WTC11 (cell line): Measurements from ENCODE around the gene FSD1L. TPM values are rescaled to one million over a fixed set of nuclear protein-coding genes. Genes with fewer than 3 reads are reported as not detected.
"Not testable (repeated sequence)": the region's sequence is repeated elsewhere in the genome, so short reads cannot be mapped to it uniquely, and the experiment has no call there.

Source experiments
- ATAC-seq: fragments of 200-7000 bp; cut with Tn5 transposase; 2 replicates; pipeline ENCODE4 v1.10.0; 2021; ENCODE audit warnings: mild to moderate bottlenecking, moderate library complexity
- CTCF ChIA-PET: fragments of 300-600 bp; sonication (Branson Sonifier 250); formaldehyde crosslinking; loops from one replicate; lab custom pipeline; 2021; ENCODE audit warnings: antibody characterized with exemption; lab: Charles Lee
- POLR2A ChIA-PET: fragments of 350-600 bp; sonication (Branson Sonifier 250); formaldehyde crosslinking; loops from one replicate; lab custom pipeline; 2021; ENCODE audit warnings: antibody characterized with exemption; lab: Charles Lee
- DNase-seq: peaks from one replicate; pipeline ENCODE4 v3.0.0; 2021; ENCODE audit warnings: low spot score
- H3K27ac Mint-ChIP-seq: 2 replicates; pipeline ENCODE4 v1.8.0; 2021; ENCODE audit warnings: mixed read lengths
- H3K27me3 Mint-ChIP-seq: 2 replicates; pipeline ENCODE4 v1.8.0; 2021; ENCODE audit warnings: low read depth, mild to moderate bottlenecking, moderate library complexity, mixed read lengths
- H3K36me3 Mint-ChIP-seq: 2 replicates; pipeline ENCODE4 v1.8.0; 2021; ENCODE audit warnings: mixed read lengths
- H3K4me1 Mint-ChIP-seq: 2 replicates; pipeline ENCODE4 v1.8.0; 2022; ENCODE audit warnings: mixed read lengths
- H3K4me3 Mint-ChIP-seq: 2 replicates; pipeline ENCODE4 v1.8.0; 2021; ENCODE audit warnings: mild to moderate bottlenecking, moderate library complexity, mixed read lengths
- H3K9me3 Mint-ChIP-seq: 2 replicates; pipeline ENCODE4 v1.8.0; 2021; ENCODE audit warnings: mixed read lengths
- AFF4 ChIP-seq: sonication (generic); formaldehyde crosslinking; IDR thresholded peaks from 2 replicates; pipeline ENCODE4 v1.8.1; 2023; ENCODE audit warnings: mild to moderate bottlenecking, missing genetic modification reagents, borderline replicate concordance
- ATF1 ChIP-seq: sonication (generic); formaldehyde crosslinking; IDR thresholded peaks from 2 replicates; pipeline ENCODE4 v1.8.1; 2023; ENCODE audit warnings: mild to moderate bottlenecking, moderate library complexity, missing genetic modification reagents
- CBFB ChIP-seq: sonication (generic); formaldehyde crosslinking; IDR thresholded peaks from 2 replicates; pipeline ENCODE4 v1.8.1; 2022; ENCODE audit warnings: mild to moderate bottlenecking, low read depth, missing genetic modification reagents
- CREB1 ChIP-seq: sonication (generic); formaldehyde crosslinking; IDR thresholded peaks from 2 replicates; pipeline ENCODE4 v1.8.0; 2023; ENCODE audit warnings: mild to moderate bottlenecking, missing genetic modification reagents
- FOXJ3 ChIP-seq: sonication (generic); formaldehyde crosslinking; IDR thresholded peaks from 2 replicates; pipeline ENCODE4 v1.9.0; 2021; ENCODE audit warnings: missing genetic modification reagents, mild to moderate bottlenecking, borderline replicate concordance
- IRF2 ChIP-seq: sonication (generic); formaldehyde crosslinking; IDR thresholded peaks from 2 replicates; pipeline ENCODE4 v1.8.0; 2022; ENCODE audit warnings: low read depth, missing genetic modification reagents, borderline replicate concordance
- JAZF1 ChIP-seq: fragments of 250-450 bp; sonication (Bioruptor Pico); IDR thresholded peaks from 2 replicates; pipeline ENCODE4 v1.9.0; 2021; ENCODE audit warnings: moderate library complexity, mild to moderate bottlenecking, inconsistent platforms
- NFATC4 ChIP-seq: fragments of 250-450 bp; sonication (Bioruptor Pico); IDR thresholded peaks from 2 replicates; pipeline ENCODE4 v1.9.0; 2021; ENCODE audit warnings: mild to moderate bottlenecking
- PREB ChIP-seq: sonication (generic); formaldehyde crosslinking; IDR thresholded peaks from 2 replicates; pipeline ENCODE4 v1.8.1; 2022; ENCODE audit warnings: mild to moderate bottlenecking, missing genetic modification reagents, moderate library complexity, borderline replicate concordance
- PRRX2 ChIP-seq: fragments of 250-450 bp; sonication (Bioruptor Pico); IDR thresholded peaks from 2 replicates; pipeline ENCODE4 v1.8.0; 2021; ENCODE audit warnings: mild to moderate bottlenecking
- SOX15 ChIP-seq: fragments of 250-450 bp; sonication (Bioruptor Pico); IDR thresholded peaks from 2 replicates; pipeline ENCODE4 v1.9.0; 2021; ENCODE audit warnings: mild to moderate bottlenecking
- USF1 ChIP-seq: sonication (generic); formaldehyde crosslinking; IDR thresholded peaks from 2 replicates; pipeline ENCODE4 v1.8.0; 2022; ENCODE audit warnings: mild to moderate bottlenecking, missing genetic modification reagents
- ZBTB21 ChIP-seq: sonication (generic); formaldehyde crosslinking; IDR thresholded peaks from 2 replicates; pipeline ENCODE4 v1.8.1; 2023; ENCODE audit warnings: mild to moderate bottlenecking, missing genetic modification reagents, borderline replicate concordance
- ZNF671 ChIP-seq: fragments of 250-450 bp; sonication (Bioruptor Pico); IDR thresholded peaks from 2 replicates; pipeline ENCODE4 v1.8.0; 2021; ENCODE audit warnings: mild to moderate bottlenecking
- total RNA-seq: library from RNA; stranded (reverse); gene quantifications from 3 replicates; pipeline ENCODE4 v1.2.3, GENCODE V29; 2021
- TF ChIP-seq, protein P1 (sequence below): fragments of 250-450 bp; sonication (Bioruptor Pico); IDR thresholded peaks from 2 replicates; pipeline ENCODE4 v2.1.2; 2022; ENCODE audit warnings: mild to moderate bottlenecking, moderate library complexity

FSD1L gene
- total RNA-seq, 1 experiment from 2014 or later: 5.3 TPM

GRCh38 chr9:105520992-105521391 lies 73.2 kb downstream of the FSD1L start:
- H3K4me1 Mint-ChIP-seq, H3K4me3 Mint-ChIP-seq, H3K27me3 Mint-ChIP-seq, DNase-seq, POLR2A ChIA-PET, CTCF ChIA-PET, H3K27ac Mint-ChIP-seq, ATAC-seq: not testable (repeated sequence)
- Mint-ChIP-seq H3K9me3 (peaks cover 21% of the 10 kb centered on the region), H3K36me3 (peaks cover 40% of the 10 kb centered on the region)

DNA sequence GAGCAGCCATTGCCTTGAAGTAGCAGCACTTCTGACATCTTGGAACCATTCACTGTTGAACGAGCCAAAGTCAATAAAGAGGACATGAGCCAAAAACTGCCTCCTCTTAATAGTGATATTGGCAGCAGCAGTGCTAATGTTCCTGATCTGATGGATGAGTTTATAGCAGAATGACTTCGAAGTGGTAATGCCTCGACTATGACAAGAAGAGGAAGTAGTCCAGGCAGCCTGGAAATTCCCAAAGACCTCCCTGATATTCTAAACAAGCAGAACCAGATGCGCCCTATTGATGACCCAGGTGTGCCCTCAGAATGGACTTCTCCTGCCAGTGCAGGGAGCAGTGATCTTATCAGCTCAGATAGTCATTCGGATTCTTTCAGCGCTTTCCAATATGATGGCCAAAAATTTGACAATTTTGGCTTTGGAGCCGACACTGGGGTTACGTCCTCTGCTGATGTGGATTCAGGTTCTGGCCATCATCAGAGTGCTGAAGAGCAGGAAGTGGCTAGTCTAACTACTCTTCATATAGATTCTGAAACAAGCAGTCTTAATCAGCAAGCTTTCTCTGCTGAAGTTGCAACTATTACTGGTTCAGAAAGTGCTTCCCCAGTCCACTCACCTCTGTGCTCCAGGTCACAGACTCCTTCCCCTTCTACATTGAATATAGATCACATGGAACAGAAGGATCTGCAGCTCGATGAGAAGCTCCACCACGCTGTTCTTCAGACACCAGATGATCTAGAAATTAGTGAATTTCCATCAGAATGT lies 75.0 kb downstream of the FSD1L start:
- DNase-seq, H3K27ac Mint-ChIP-seq, H3K4me1 Mint-ChIP-seq, CTCF ChIA-PET, H3K4me3 Mint-ChIP-seq, H3K27me3 Mint-ChIP-seq, ATAC-seq, POLR2A ChIA-PET: not testable (repeated sequence)
- peaks cover 33% of the 10 kb centered on the region for H3K36me3 Mint-ChIP-seq
- peaks cover 22% of the 10 kb centered on the region for H3K9me3 Mint-ChIP-seq

DNA sequence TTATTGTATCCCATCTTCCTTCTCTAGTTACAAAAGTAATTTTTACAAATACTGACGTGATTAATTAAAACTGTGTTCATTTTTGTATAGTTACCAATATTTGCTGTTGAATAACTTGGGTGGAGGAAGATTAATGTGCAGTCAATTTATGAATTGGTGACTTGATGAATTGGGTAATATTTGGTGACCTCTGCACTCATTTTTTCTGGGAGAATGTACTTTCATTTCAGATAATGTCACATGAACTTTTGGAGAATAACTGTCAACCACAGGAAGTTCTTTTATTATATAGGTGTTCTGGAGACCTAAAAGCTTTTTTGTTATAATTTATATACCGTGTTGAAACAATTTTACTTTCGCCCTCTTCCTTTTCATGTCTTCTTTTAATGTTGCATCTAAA lies 83.7 kb downstream of the FSD1L start:
- CTCF ChIA-PET: no interaction called here
- DNase-seq: no peak
- peaks cover 17% of the 10 kb centered on the region for H3K36me3 Mint-ChIP-seq

DNA sequence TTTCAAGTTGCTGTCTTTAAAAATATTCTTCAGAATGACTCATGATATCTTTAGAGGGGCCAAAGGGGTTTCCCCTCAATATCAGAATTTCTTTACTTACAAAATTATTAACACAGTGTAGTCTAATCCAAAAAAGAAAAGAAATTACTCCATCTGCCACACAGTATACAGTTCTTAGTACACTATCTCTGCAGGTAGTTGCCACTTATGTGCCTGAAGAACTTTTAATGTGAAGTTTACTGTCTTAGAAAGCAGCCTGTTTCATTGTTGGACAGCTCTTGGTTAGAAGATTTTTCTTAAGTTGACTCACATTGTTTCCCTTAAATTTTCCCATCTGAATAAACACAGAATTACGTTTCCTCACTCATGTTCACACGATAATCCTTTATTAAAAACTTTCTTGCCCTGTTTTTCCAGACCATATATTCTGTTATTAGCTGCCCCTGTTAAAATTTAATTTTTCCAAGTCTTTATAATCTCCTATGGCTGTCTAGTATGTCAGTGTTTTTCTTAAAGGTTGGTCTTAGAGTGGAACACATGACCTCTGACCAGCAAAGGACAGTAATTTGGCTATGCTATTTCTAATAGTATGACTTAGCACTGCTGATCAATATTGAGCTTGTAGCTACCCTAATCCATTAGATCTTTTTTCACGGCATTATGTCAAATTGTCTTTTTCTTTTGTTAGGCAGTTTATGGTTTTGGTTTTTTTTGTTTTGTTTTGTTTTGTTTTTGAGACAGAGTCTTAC lies 88.3 kb downstream of the FSD1L start:
- H3K36me3 Mint-ChIP-seq: no peaks in the 10 kb centered on the region
- no peak overlapping the region for H3K27ac Mint-ChIP-seq
- no peak overlapping the region for H3K4me3 Mint-ChIP-seq
- POLR2A ChIA-PET: no interaction called here
- TF ChIP-seq ATF1 (no peak), IRF2 (CRISPR knock-in tag) (no peak), CBFB (CRISPR knock-in tag) (no peak), PREB (CRISPR knock-in tag) (no peak), FOXJ3 (CRISPR knock-in tag) (no peak), USF1 (CRISPR knock-in tag) (no peak), JAZF1 (CRISPR knock-in tag) (no peak)
- TF ChIP-seq, protein P1, sequence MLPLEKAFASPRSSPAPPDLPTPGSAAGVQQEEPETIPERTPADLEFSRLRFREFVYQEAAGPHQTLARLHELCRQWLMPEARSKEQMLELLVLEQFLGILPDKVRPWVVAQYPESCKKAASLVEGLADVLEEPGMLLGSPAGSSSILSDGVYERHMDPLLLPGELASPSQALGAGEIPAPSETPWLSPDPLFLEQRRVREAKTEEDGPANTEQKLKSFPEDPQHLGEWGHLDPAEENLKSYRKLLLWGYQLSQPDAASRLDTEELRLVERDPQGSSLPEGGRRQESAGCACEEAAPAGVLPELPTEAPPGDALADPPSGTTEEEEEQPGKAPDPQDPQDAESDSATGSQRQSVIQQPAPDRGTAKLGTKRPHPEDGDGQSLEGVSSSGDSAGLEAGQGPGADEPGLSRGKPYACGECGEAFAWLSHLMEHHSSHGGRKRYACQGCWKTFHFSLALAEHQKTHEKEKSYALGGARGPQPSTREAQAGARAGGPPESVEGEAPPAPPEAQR: no peak
- DNase-seq (no peak), ATAC-seq (no peak)
- no peaks in the 10 kb centered on the region for H3K4me1 Mint-ChIP-seq
- CTCF ChIA-PET: no interaction called here
- H3K9me3 Mint-ChIP-seq: no peaks in the 10 kb centered on the region
- no peaks in the 10 kb centered on the region for H3K27me3 Mint-ChIP-seq

More for the DNA sequence above, 83.7 kb downstream of the FSD1L start:
- Mint-ChIP-seq H3K4me1 (no peaks in the 10 kb centered on the region), H3K4me3 (no peak overlapping the region), H3K27ac (no peak overlapping the region), H3K9me3 (peaks cover 21% of the 10 kb centered on the region), H3K27me3 (no peaks in the 10 kb centered on the region)
- TF ChIP-seq NFATC4 (CRISPR knock-in tag): no peak
- no peak for TF ChIP-seq CREB1 (CRISPR knock-in tag)
- TF ChIP-seq SOX15 (CRISPR knock-in tag): no peak
- TF ChIP-seq AFF4 (CRISPR knock-in tag): no peak
- TF ChIP-seq ZNF671 (CRISPR knock-in tag): no peak
- no peak for TF ChIP-seq PRRX2
- no peak for TF ChIP-seq ZBTB21 (CRISPR knock-in tag)
- POLR2A ChIA-PET: interaction anchor here (1.1 kb wide), 1 partner anchor 21 kb away, joined by 3 read pairs; no protein-coding TSS in a partner anchor
- ATAC-seq: no peak
